K562 (cell line): ENCODE measurements around the gene FASTKD3. TPM values are rescaled to one million over a fixed set of nuclear protein-coding genes. Genes with fewer than 3 reads are reported as not detected.

Source experiments
- ATAC-seq: fragments of 200-7000 bp; cut with Tn5 transposase; 3 replicates; pipeline ENCODE4 v1.9.1; 2020; ENCODE audit warnings: moderate library complexity
- BruUV-seq: library from RNA; stranded (reverse); fragments of 400-500 nt; replicated peaks from 2 replicates; lab custom pipeline; 2021; lab: Mats Ljungman, UMichigan
- CTCF ChIA-PET: fragments of 300-600 bp; formaldehyde crosslinking; extraction: SDS; loops from one replicate; lab custom pipeline; 2021; ENCODE audit warnings: low intra/inter-chr PET ratio; lab: Yijun Ruan, JAX
- POLR2A ChIA-PET: fragments of 300-600, 350-650 bp; sonication (Branson Sonifier 250); formaldehyde crosslinking; extraction: SDS; loops from one replicate; lab custom pipeline; 2021; ENCODE audit warnings: antibody characterized with exemption, inconsistent platforms; lab: Yijun Ruan, JAX
- DNase-seq, 4 experiments: peaks; one replicate each; pipeline versions ENCODE4 v3.0.0 to v3.0.0-alpha.2; 2011 to 2018; ENCODE audit warnings: low spot score in 3 of 4, mixed read lengths in 3 of 4; ENCODE audit errors: extremely low read depth in 1 of 4
- FAIRE-seq: peaks from 2 replicates; lab custom pipeline; 2011; peaks lifted over from hg19 to GRCh38; lab: Jason Lieb, UNC
- H2AFZ ChIP-seq: 2 replicates; pipeline ENCODE4 v1.6.0; 2011; ENCODE audit warnings: low read depth, low read length, control low read depth, inconsistent platforms
- H3K27ac ChIP-seq: fragments of 200-600 bp; 3 replicates; pipeline ENCODE4 v1.8.0; 2011; ENCODE audit warnings: low read depth, mild to moderate bottlenecking, control low read depth, inconsistent platforms, low read length, moderate library complexity, mixed read lengths; ENCODE audit errors: extremely low read depth
- H3K27me3 ChIP-seq, 2 experiments: fragments of 300-600 bp in 1 of 2; 2 replicates in 1 of 2; 3 replicates in 1 of 2; pipeline versions ENCODE4 v1.6.0 to v1.8.0; 2011; ENCODE audit warnings: inconsistent platforms in 2 of 2, low read length in 2 of 2, mild to moderate bottlenecking in 1 of 2, mixed read lengths in 1 of 2, moderate library complexity in 1 of 2; ENCODE audit not compliant: control insufficient read depth in 2 of 2, insufficient read depth in 2 of 2
- H3K36me3 ChIP-seq: fragments of 300-600 bp; 3 replicates; pipeline ENCODE4 v1.8.0; 2011; ENCODE audit warnings: mild to moderate bottlenecking, low read length, inconsistent platforms; ENCODE audit not compliant: control insufficient read depth, insufficient read depth
- H3K4me1 ChIP-seq, 2 experiments: fragments of 200-600 bp in 1 of 2; replicated peaks in 1 of 2; 2 replicates in 1 of 2; 3 replicates in 1 of 2; pipeline versions ENCODE4 v1.5.1 to v1.8.0; 2011; ENCODE audit warnings: inconsistent platforms in 2 of 2, low read length in 2 of 2, mild to moderate bottlenecking in 1 of 2, mixed read lengths in 1 of 2, moderate library complexity in 1 of 2; ENCODE audit not compliant: control insufficient read depth in 2 of 2, insufficient read depth in 2 of 2
- H3K4me2 ChIP-seq: 2 replicates; pipeline ENCODE4 v1.6.1; 2011; ENCODE audit warnings: low read length, control low read depth, inconsistent platforms, mixed read lengths; ENCODE audit not compliant: insufficient read depth
- H3K4me3 ChIP-seq: fragments of 200-600 bp; sonication (generic), shearing (Covaris generic); 2 replicates; pipeline ENCODE4 v1.5.1; 2016; ENCODE audit warnings: control low read depth, inconsistent platforms
- H3K79me2 ChIP-seq: fragments of 200-600 bp; 3 replicates; pipeline ENCODE4 v1.8.0; 2011; ENCODE audit warnings: low read length, inconsistent platforms; ENCODE audit not compliant: control insufficient read depth, insufficient read depth
- H3K9ac ChIP-seq, 2 experiments: 2 replicates each; pipeline versions ENCODE4 v1.6.0 to v1.6.1; 2011; ENCODE audit warnings: low read depth in 2 of 2, low read length in 2 of 2, control low read depth in 1 of 2, inconsistent platforms in 1 of 2, mild to moderate bottlenecking in 1 of 2, mixed read lengths in 1 of 2; ENCODE audit not compliant: insufficient read depth in 1 of 2
- H3K9me1 ChIP-seq: one replicate; pipeline ENCODE4 v1.6.0; 2011; ENCODE audit warnings: inconsistent platforms, mild to moderate bottlenecking, low read length, moderate library complexity; ENCODE audit not compliant: control insufficient read depth, insufficient read depth
- H3K9me3 ChIP-seq: replicated peaks from 2 replicates; pipeline ENCODE4 v1.5.1; 2011; ENCODE audit warnings: low read depth, low read length, inconsistent platforms; ENCODE audit not compliant: control insufficient read depth, insufficient read depth
- H4K20me1 ChIP-seq: replicated peaks from 2 replicates; pipeline ENCODE4 v1.6.1; 2011; ENCODE audit warnings: low read length, inconsistent platforms, mixed read lengths; ENCODE audit not compliant: control insufficient read depth, insufficient read depth
- ASH1L ChIP-seq: fragments of 450-650 bp; IDR thresholded peaks from 2 replicates; pipeline ENCODE4 v1.6.1; 2018; ENCODE audit warnings: borderline replicate concordance, mild to moderate bottlenecking, low read depth; ENCODE audit not compliant: partially characterized antibody
- HMG20B ChIP-seq: fragments of 250-450 bp; sonication (Bioruptor Pico); IDR thresholded peaks from 2 replicates; pipeline ENCODE4 v1.5.0; 2021; ENCODE audit warnings: mild to moderate bottlenecking
- HNRNPL ChIP-seq: fragments of 200-400 bp; formaldehyde crosslinking; IDR thresholded peaks from 2 replicates; pipeline ENCODE4 v1.6.1; 2017; ENCODE audit warnings: low read depth, mild to moderate bottlenecking, low read length
- MAFG ChIP-seq: fragments of 450-650 bp; conservative IDR thresholded peaks from 2 replicates; pipeline ENCODE4 v1.6.1; 2016; ENCODE audit warnings: missing genetic modification characterization, missing compliant biosample characterization
- PHF8 ChIP-seq: fragments of 200-600 bp; sonication (generic); IDR thresholded peaks from 2 replicates; pipeline ENCODE4 v1.6.1; 2012; ENCODE audit warnings: mixed run types, mild to moderate bottlenecking, inconsistent platforms, low read length, moderate library complexity, borderline replicate concordance
- THRAP3 ChIP-seq: fragments of 450-650 bp; IDR thresholded peaks from 2 replicates; pipeline ENCODE4 v1.6.1; 2016; ENCODE audit warnings: mild to moderate bottlenecking, inconsistent platforms, borderline replicate concordance
- ZBTB7A ChIP-seq: IDR thresholded peaks from 2 replicates; pipeline ENCODE4 v1.6.1; 2011; ENCODE audit warnings: low read depth, mild to moderate bottlenecking, low read length, moderate library complexity, borderline replicate concordance; ENCODE audit not compliant: control insufficient read depth
- ZNF121 ChIP-seq: sonication (generic); formaldehyde crosslinking; conservative IDR thresholded peaks from 2 replicates; pipeline ENCODE4 v1.8.0; 2022; ENCODE audit warnings: missing genetic modification reagents
- ZNF668 ChIP-seq: fragments of 250-450 bp; sonication (Bioruptor Pico); IDR thresholded peaks from 2 replicates; pipeline ENCODE4 v1.8.0; 2022; ENCODE audit warnings: mild to moderate bottlenecking, inconsistent platforms
- WGBS: fragments of 100-300 bp; shearing (Covaris generic); methylation state at CpG from one replicate; pipeline ENCODE4 v1.1.6; 2016; ENCODE audit warnings: low coverage, mixed read lengths; ENCODE audit not compliant: insufficient coverage; ENCODE audit errors: missing lambda C conversion rate; 5-methylcytosine and 5-hydroxymethylcytosine counted together
- in situ Hi-C: fragments of 300-500 bp; cut with MboI; formaldehyde crosslinking; loops from 4 replicates; pipeline ENCODE4 v1.15.0; 2018; ENCODE audit warnings: inconsistent platforms, mixed read lengths
- intact Hi-C: fragments of 100-400 bp; cut with micrococcal nuclease; formaldehyde crosslinking; loops from 2 replicates; pipeline ENCODE4 v1.14.2; 2022
- polyA plus RNA-seq, 8 experiments: library from polyadenylated mRNA; depleted of rRNA in 4 of 8; stranded (reverse) in 5 of 8; unstranded in 3 of 8; fragments of >200 nt; fragmentation: Nextera tagmentation in 2 of 8; fragmentation: Illumina TruSeq in 1 of 8; extraction: Ambion mirVana in 2 of 8; extraction: Trizol in 1 of 8; gene quantifications; 2 replicates each; pipeline versions ENCODE4 v1.2.1 to v1.2.3, GENCODE V29; 2011 to 2014; ENCODE audit warnings: inconsistent platforms in 1 of 8, missing spikeins in 1 of 8
- total RNA-seq, 7 experiments: library from RNA; depleted of rRNA in 6 of 7; stranded (reverse); fragments of >200 nt in 6 of 7; fragmentation: Illumina TruSeq in 2 of 7; extraction: Trizol in 2 of 7; gene quantifications; 2 replicates each; pipeline versions ENCODE4 v1.2.1 to v1.2.3, GENCODE V29; 2011 to 2021; ENCODE audit warnings: low replicate concordance in 1 of 7
- TF ChIP-seq, protein P1 (sequence below): fragments of 250-450 bp; sonication (Bioruptor Pico); IDR thresholded peaks from 2 replicates; pipeline ENCODE4 v1.8.0; 2021; ENCODE audit warnings: moderate library complexity, mild to moderate bottlenecking, inconsistent platforms
- TF ChIP-seq, protein P2 (sequence below): fragments of 250-450 bp; sonication (Bioruptor Pico); IDR thresholded peaks from 2 replicates; pipeline ENCODE4 v1.4.0; 2020; ENCODE audit warnings: mild to moderate bottlenecking, moderate library complexity
- TF ChIP-seq, protein P3 (sequence below): sonication (generic); formaldehyde crosslinking; IDR thresholded peaks from 2 replicates; pipeline ENCODE4 v1.8.0; 2022; ENCODE audit warnings: missing genetic modification reagents, mild to moderate bottlenecking, borderline replicate concordance

The FASTKD3 gene
- total and polyA plus RNA-seq, 9 of the 15 experiments (the other 6 are each of a cell fraction or from before 2014, with no cell fraction given) = 17.1 to 149 (median 47.5) TPM

DNA sequence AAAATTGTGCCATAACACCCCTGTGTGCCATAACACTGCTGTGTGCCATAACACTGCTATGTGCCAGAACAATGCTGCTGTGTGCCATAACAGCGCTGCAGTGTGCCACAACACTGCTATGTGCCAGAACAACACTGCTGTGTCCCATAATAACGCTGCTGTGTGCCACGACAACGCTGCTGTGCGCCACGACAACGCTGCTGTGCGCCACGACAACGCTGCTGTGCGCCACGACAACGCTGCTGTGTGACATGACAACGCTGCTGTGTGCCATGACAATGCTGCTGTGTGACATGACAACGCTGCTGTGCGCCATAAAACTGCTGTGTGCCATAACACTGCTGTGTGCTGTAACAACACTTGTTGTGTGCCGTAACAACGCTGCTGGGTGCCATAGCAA, 43.8 kb downstream of the FASTKD3 start:
- no peak for FAIRE-seq
- 1% methylated on average over 18 of the region's 18 CpGs for WGBS
- no peak for TF ChIP-seq HNRNPL
- TF ChIP-seq ZNF121 (CRISPR knock-in tag) = 0 out of 2 replicates have a peak, but pooled peaks have one; percentile 13
- TF ChIP-seq MAFG (tag) = no peak

GRCh38 chr5:7823594-7823993, 45.2 kb downstream of the FASTKD3 start:
- no peaks in the 10 kb centered on the region for H3K9me3 ChIP-seq
- H2AFZ ChIP-seq = no peak overlapping the region
- no peak overlapping the region for H3K4me2 ChIP-seq
- DNase-seq (no peak), FAIRE-seq (no peak), ATAC-seq (no peak)
- intact Hi-C loops = no loop called here
- ChIA-PET POLR2A (no interaction called here), CTCF (no interaction called here)
- no TSS peak for BruUV-seq
- no peaks in the 10 kb centered on the region for H4K20me1 ChIP-seq
- no peak overlapping the region for H3K4me3 ChIP-seq
- H3K27me3 ChIP-seq = peaks cover 23 to 67% of the 10 kb centered on the region in 2 experiments
- H3K27ac ChIP-seq = no peak overlapping the region
- no peak overlapping the region for H3K9ac ChIP-seq
- no peaks in the 10 kb centered on the region for H3K79me2 ChIP-seq
- in situ Hi-C loops = no loop called here
- WGBS = 0% methylated on average over 8 of the region's 8 CpGs
- H3K4me1 ChIP-seq = no peaks in the 10 kb centered on the region
- no peaks in the 10 kb centered on the region for H3K9me1 ChIP-seq
- H3K36me3 ChIP-seq = no peaks in the 10 kb centered on the region
- TF ChIP-seq, protein P1, sequence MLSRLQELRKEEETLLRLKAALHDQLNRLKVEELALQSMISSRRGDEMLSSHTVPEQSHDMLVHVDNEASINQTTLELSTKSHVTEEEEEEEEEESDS (CRISPR knock-in tag) = no peak
- TF ChIP-seq, protein P2, sequence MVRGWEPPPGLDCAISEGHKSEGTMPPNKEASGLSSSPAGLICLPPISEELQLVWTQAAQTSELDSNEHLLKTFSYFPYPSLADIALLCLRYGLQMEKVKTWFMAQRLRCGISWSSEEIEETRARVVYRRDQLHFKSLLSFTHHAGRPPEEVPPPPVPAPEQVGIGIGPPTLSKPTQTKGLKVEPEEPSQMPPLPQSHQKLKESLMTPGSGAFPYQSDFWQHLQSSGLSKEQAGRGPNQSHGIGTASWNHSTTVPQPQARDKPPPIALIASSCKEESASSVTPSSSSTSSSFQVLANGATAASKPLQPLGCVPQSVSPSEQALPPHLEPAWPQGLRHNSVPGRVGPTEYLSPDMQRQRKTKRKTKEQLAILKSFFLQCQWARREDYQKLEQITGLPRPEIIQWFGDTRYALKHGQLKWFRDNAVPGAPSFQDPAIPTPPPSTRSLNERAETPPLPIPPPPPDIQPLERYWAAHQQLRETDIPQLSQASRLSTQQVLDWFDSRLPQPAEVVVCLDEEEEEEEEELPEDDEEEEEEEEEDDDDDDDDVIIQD (CRISPR knock-in tag) = no peak
- TF ChIP-seq, protein P3, sequence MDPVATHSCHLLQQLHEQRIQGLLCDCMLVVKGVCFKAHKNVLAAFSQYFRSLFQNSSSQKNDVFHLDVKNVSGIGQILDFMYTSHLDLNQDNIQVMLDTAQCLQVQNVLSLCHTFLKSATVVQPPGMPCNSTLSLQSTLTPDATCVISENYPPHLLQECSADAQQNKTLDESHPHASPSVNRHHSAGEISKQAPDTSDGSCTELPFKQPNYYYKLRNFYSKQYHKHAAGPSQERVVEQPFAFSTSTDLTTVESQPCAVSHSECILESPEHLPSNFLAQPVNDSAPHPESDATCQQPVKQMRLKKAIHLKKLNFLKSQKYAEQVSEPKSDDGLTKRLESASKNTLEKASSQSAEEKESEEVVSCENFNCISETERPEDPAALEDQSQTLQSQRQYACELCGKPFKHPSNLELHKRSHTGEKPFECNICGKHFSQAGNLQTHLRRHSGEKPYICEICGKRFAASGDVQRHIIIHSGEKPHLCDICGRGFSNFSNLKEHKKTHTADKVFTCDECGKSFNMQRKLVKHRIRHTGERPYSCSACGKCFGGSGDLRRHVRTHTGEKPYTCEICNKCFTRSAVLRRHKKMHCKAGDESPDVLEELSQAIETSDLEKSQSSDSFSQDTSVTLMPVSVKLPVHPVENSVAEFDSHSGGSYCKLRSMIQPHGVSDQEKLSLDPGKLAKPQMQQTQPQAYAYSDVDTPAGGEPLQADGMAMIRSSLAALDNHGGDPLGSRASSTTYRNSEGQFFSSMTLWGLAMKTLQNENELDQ (CRISPR knock-in tag) = no peak
- TF ChIP-seq PHF8 = no peak
- no peak for TF ChIP-seq THRAP3
- TF ChIP-seq ZBTB7A = no peak
- no peak for TF ChIP-seq ZNF668 (CRISPR knock-in tag)
- no peak for TF ChIP-seq HMG20B (CRISPR knock-in tag)
- no peak for TF ChIP-seq HNRNPL
- no peak for TF ChIP-seq ASH1L

More for the DNA sequence above, 43.8 kb downstream of the FASTKD3 start:
- H3K27ac ChIP-seq = no peak overlapping the region
- H3K9me1 ChIP-seq = no peaks in the 10 kb centered on the region
- in situ Hi-C loops (no loop called here), intact Hi-C loops (no loop called here)
- no peak overlapping the region for H3K4me3 ChIP-seq
- no peak overlapping the region for H3K9ac ChIP-seq
- no peaks in the 10 kb centered on the region for H3K36me3 ChIP-seq
- no peaks in the 10 kb centered on the region for H3K9me3 ChIP-seq
- H3K4me2 ChIP-seq = no peak overlapping the region
- CTCF ChIA-PET = no interaction called here
- ATAC-seq = no peak
- H2AFZ ChIP-seq = no peak overlapping the region
- H3K79me2 ChIP-seq = no peaks in the 10 kb centered on the region
- H3K27me3 ChIP-seq = peaks cover 21 to 68% of the 10 kb centered on the region in 2 experiments
- no TSS peak for BruUV-seq
- H4K20me1 ChIP-seq = no peaks in the 10 kb centered on the region
- POLR2A ChIA-PET = no interaction called here
- H3K4me1 ChIP-seq = no peaks in the 10 kb centered on the region
- DNase-seq = no peak
